Inferior parietal cortex (tissue), 1 donor: Measurements from ENCODE around the gene OXLD1.

Source experiments
- DNase-seq: peaks from one replicate; pipeline ENCODE4 v3.0.0-alpha.2; 2016; ENCODE audit errors: extremely low spot score

The OXLD1 gene

GRCh38 chr17:81702934-81703746 lies 36.7 kb upstream of the OXLD1 start, which contains the start of gene MRPL12:
Gene MRPL12 (plus strand): TSS chr17:81703367. CDS start chr17:81703502, 135 bp downstream.
- DNase-seq: peak; percentile 99

GRCh38 chr17:81701288-81702071 lies 35.1 kb upstream of the OXLD1 start:
- DNase-seq: no peak

- DNase-seq: no peak
These were observed 34.2 kb upstream of the OXLD1 start for GRCh38 chr17:81700353-81701287.

GRCh38 chr17:81697261-81698044 lies 31.0 kb upstream of the OXLD1 start:
- DNase-seq: no peak

- no peak for DNase-seq
These were observed 30.0 kb upstream of the OXLD1 start for GRCh38 chr17:81696218-81696941.

- DNase-seq: no peak
These were observed 29.4 kb upstream of the OXLD1 start for GRCh38 chr17:81695801-81696200.

GRCh38 chr17:81695211-81695610 lies 28.8 kb upstream of the OXLD1 start:
- DNase-seq: no peak

GRCh38 chr17:81694810-81695209 lies 28.4 kb upstream of the OXLD1 start:
- no peak for DNase-seq

GRCh38 chr17:81693509-81694210 lies 27.3 kb upstream of the OXLD1 start:
- DNase-seq: no peak

- DNase-seq: no peak
These were observed 25.2 kb upstream of the OXLD1 start for GRCh38 chr17:81691608-81692007.

- DNase-seq: no peak
These were observed 24.8 kb upstream of the OXLD1 start for GRCh38 chr17:81691196-81691595.

GRCh38 chr17:81690549-81690948 lies 24.1 kb upstream of the OXLD1 start:
- DNase-seq: no peak

GRCh38 chr17:81690066-81690465 lies 23.7 kb upstream of the OXLD1 start:
- no peak for DNase-seq

GRCh38 chr17:81688616-81689015 lies 22.2 kb upstream of the OXLD1 start:
- DNase-seq: no peak

- DNase-seq: no peak
These were observed 21.6 kb upstream of the OXLD1 start for GRCh38 chr17:81687770-81688541.

- no peak for DNase-seq
These were observed 20.2 kb upstream of the OXLD1 start for GRCh38 chr17:81686614-81687013.

- DNase-seq: no peak
These were observed 18.7 kb upstream of the OXLD1 start for GRCh38 chr17:81685108-81685507.

- DNase-seq: no peak
These were observed 18.1 kb upstream of the OXLD1 start for GRCh38 chr17:81684442-81684911.
